Thoracic aorta (tissue), 2 donors: ENCODE data around the gene SCAANT1. TPM values are rescaled to one million over a fixed set of nuclear protein-coding genes. Genes with fewer than 3 reads are reported as not detected.

Experiments
- ATAC-seq: fragments of 150-250 bp; one replicate; pipeline ENCODE4 v1.8.0; 2017; ENCODE audit warnings: low read depth; ENCODE audit not compliant: insufficient number of reproducible peaks, low FRiP score
- DNase-seq: peaks from one replicate; pipeline ENCODE4 v3.0.0-alpha.2; 2020; ENCODE audit warnings: low spot score
- H3K27ac ChIP-seq, 2 donors: fragments of 200-600 bp; sonication (generic); 1 replicate in 1 of 2; 2 replicates in 1 of 2; pipeline ENCODE4 v1.5.1; 2016; ENCODE audit warnings: mild to moderate bottlenecking in 2 of 2, moderate library complexity in 2 of 2
- H3K27me3 ChIP-seq: fragments of 200-600 bp; sonication (generic); replicated peaks from 2 replicates; pipeline ENCODE4 v1.6.0; 2016; ENCODE audit warnings: mild to moderate bottlenecking; ENCODE audit not compliant: insufficient read depth
- H3K36me3 ChIP-seq: fragments of 200-600 bp; sonication (generic); one replicate; pipeline ENCODE4 v1.5.1; 2016
- H3K4me1 ChIP-seq, 2 donors: fragments of 200-600 bp; sonication (generic); 1 replicate in 1 of 2; 2 replicates in 1 of 2; pipeline versions ENCODE4 v1.5.1 to v1.6.0; 2016; ENCODE audit warnings: low read depth in 2 of 2, mild to moderate bottlenecking in 1 of 2; ENCODE audit not compliant: control insufficient read depth in 1 of 2
- H3K4me3 ChIP-seq: fragments of 200-600 bp; sonication (generic); 2 replicates; pipeline ENCODE4 v1.5.1; 2016; ENCODE audit warnings: mild to moderate bottlenecking
- H3K9me3 ChIP-seq: fragments of 200-600 bp; sonication (generic); 2 replicates; pipeline ENCODE4 v1.5.1; 2016
- CTCF ChIP-seq: fragments of 200-600 bp; sonication (generic); IDR thresholded peaks from one replicate; pipeline ENCODE4 v1.5.1; 2019; ENCODE audit warnings: antibody characterized with exemption
- total RNA-seq, 2 donors: library from RNA; depleted of rRNA; stranded (reverse); fragments of >200 nt; gene quantifications; one replicate each; pipeline versions ENCODE4 v1.1.0 to v1.2.3, GENCODE V29; 2016

SCAANT1 gene
- total RNA-seq, 2 donors from 2014 or later, result not detected

GRCh38 chr3:63955830-63956545 is 43.8 kb upstream of the SCAANT1 start:
- no peak for TF ChIP-seq CTCF
- Histone ChIP-seq H3K27me3 (no peaks in the 10 kb centered on the region), H3K9me3 (no peaks in the 10 kb centered on the region), H3K4me3 (no peak overlapping the region), H3K27ac (no peak overlapping the region), H3K36me3 (peaks cover 5% of the 10 kb centered on the region), H3K4me1 (peaks cover 7 to 26% of the 10 kb centered on the region in 2 donors)
- DNase-seq, result no peak
- no peak for ATAC-seq

- no peak for TF ChIP-seq CTCF
- DNase-seq, result no peak
- no peak for ATAC-seq
- Histone ChIP-seq H3K36me3 (peaks cover 5% of the 10 kb centered on the region), H3K4me3 (no peak overlapping the region), H3K9me3 (no peaks in the 10 kb centered on the region), H3K4me1 (peaks cover 11 to 26% of the 10 kb centered on the region in 2 donors), H3K27ac (no peak overlapping the region), H3K27me3 (no peaks in the 10 kb centered on the region)
Measured at GRCh38 chr3:63955036-63955650, 43.0 kb upstream of the SCAANT1 start.

- Histone ChIP-seq H3K4me3 (no peak overlapping the region), H3K27ac (no peak overlapping the region), H3K27me3 (no peaks in the 10 kb centered on the region), H3K9me3 (no peaks in the 10 kb centered on the region), H3K4me1 (peaks cover 4 to 20% of the 10 kb centered on the region in 2 donors), H3K36me3 (peaks cover 5% of the 10 kb centered on the region)
- no peak for TF ChIP-seq CTCF
- DNase-seq (no peak), ATAC-seq (no peak)
Measured at GRCh38 chr3:63954182-63954581, 42.0 kb upstream of the SCAANT1 start.

GRCh38 chr3:63952248-63952594 is 40.0 kb upstream of the SCAANT1 start:
- H3K4me1 ChIP-seq, result peaks cover 4 to 16% of the 10 kb centered on the region in 2 donors

More at GRCh38 chr3:63952248-63952594, 40.0 kb upstream of the SCAANT1 start:
- Histone ChIP-seq H3K27ac (no peak overlapping the region), H3K27me3 (no peaks in the 10 kb centered on the region), H3K9me3 (no peaks in the 10 kb centered on the region), H3K4me3 (no peak overlapping the region), H3K36me3 (peaks cover 5% of the 10 kb centered on the region)
- ATAC-seq, result no peak
- TF ChIP-seq CTCF, result no peak
- DNase-seq, result no peak
